NCI-H524 (cell line): Measurements from ENCODE around the gene BTBD18.

Experiments used
- DNase-seq, 2 experiments: peaks; one replicate each; lab custom pipeline; 2025; lab: John Stamatoyannopoulos, UW

BTBD18 gene, protein sequence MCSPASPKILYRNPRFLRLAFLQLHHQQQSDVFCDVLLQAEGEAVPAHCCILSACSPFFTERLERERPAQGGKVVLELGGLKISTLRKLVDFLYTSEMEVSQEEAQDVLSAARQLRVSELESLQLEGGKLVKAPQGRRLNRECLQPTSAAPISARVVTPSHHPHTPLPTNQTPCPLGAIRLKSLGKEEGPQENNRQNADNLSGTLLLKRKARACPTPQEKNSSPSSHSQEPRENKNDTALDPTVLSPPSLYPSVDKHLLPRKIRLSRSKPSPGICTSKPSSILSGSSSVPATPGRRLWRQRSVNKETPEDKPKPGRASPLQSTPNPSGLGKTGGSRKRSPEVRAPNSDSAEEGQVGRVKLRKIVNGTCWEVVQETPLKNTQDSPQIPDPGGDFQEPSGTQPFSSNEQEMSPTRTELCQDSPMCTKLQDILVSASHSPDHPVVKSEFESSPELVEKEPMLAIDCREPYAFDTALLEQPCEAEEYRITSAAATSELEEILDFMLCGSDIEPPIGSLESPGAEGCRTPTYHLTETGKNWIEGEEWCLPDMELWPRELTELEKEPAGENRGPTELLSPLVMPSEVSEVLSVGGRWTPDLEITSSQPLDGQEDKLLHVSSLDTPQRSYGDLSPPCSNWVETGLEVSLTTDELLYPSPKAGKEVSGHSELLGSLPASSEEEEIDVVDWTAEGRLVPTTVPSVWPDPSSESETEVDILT

DNA sequence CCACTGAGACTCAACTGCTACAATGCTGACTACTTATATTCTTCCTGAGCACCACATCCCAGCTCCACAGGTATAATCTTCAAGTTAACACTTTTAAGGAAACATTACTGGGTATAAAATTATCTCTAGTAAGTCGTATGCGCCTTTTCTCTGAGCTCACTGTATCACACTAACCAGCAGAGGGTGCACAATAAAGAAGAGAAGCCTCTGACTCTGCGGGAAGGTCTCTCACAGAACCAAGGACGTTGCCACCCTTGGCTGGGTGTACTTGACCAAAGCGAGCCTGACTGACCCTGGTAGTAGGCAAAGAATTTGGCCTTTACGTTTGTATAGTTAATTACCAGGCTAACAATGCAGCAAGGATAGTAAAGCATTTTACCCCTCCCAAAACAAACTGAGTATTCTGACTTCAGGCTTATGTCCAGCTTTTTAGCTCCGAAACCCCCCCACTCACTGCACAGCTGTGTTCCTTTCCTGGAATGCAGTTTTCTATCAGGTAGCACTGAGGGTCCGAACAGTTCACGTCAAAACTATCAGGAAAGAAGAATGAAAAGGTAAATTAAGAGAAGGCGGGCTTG is at the start of gene BTBD18:
Gene BTBD18 (minus strand): TSS at position 144 of the 578 bp plus-strand sequence. CDS start 631 bp downstream, outside the sequence.
- peak; percentile 3 to 19 for DNase-seq

GRCh38 chr11:57801183-57801485 is 49.5 kb upstream of the BTBD18 start:
- DNase-seq, result no peak

- peak; percentile 6 to 62 for DNase-seq
These were observed 49.0 kb upstream of the BTBD18 start for GRCh38 chr11:57800444-57801182.

- DNase-seq, result no peak
These were observed 47.4 kb upstream of the BTBD18 start for GRCh38 chr11:57798905-57799559.

GRCh38 chr11:57793351-57794115 is 41.9 kb upstream of the BTBD18 start:
- no peak for DNase-seq

DNA sequence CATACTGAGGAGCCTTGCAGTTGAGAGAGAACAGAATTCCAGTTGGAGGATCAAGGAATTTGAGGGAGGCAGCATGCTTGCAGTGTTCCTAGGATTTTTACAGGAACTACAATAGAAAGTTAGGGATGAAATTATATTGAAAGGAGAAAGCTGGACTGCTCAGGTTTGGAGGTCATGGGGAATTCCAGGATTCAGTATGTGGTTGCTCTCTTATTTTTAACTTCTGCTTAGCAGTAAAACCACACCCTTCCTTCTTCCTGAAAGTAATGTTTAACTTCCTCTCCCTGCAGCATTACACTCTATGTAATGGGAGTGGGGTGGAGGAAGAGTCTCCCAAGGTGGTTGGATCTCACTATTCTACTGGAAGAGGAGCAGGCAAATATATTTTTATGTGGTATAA is 41.3 kb upstream of the BTBD18 start:
- no peak for DNase-seq

GRCh38 chr11:57792060-57792541 is 40.5 kb upstream of the BTBD18 start:
- no peak for DNase-seq

DNA sequence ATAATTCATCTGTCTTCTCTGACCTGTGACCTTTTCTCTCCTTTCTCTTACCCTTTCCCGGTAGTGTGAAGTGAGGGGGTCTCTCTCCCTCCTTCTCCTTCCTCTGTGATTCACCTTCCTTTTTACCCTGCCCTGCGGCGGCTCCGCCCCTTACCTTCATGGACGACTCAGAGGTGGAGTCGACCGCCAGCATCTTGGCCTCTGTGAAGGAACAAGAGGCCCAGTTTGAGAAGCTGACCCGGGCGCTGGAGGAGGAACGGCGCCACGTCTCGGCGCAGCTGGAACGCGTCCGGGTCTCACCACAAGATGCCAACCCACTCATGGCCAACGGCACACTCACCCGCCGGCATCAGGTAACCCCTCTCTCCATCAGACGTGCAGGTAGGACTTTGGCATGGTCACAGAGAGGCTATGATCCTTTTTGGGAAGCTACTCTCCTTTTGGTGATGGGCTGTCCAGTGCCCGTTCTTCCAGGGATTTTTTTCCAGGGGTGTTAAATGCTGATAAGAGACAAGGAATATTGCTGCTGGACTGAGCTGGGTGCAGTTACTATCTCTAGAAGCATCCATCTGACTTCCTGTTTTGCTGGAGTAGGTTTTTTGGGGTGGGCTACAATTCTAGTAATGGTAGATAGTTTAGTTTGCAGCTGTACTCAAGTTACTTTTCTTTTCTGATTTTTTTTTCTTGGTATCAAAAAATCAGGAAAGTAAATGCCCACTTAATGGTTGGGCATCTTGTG is 39.9 kb upstream of the BTBD18 start:
- DNase-seq, result no peak

- DNase-seq, result no peak
These were observed 37.1 kb upstream of the BTBD18 start for GRCh38 chr11:57788703-57789088.

DNA sequence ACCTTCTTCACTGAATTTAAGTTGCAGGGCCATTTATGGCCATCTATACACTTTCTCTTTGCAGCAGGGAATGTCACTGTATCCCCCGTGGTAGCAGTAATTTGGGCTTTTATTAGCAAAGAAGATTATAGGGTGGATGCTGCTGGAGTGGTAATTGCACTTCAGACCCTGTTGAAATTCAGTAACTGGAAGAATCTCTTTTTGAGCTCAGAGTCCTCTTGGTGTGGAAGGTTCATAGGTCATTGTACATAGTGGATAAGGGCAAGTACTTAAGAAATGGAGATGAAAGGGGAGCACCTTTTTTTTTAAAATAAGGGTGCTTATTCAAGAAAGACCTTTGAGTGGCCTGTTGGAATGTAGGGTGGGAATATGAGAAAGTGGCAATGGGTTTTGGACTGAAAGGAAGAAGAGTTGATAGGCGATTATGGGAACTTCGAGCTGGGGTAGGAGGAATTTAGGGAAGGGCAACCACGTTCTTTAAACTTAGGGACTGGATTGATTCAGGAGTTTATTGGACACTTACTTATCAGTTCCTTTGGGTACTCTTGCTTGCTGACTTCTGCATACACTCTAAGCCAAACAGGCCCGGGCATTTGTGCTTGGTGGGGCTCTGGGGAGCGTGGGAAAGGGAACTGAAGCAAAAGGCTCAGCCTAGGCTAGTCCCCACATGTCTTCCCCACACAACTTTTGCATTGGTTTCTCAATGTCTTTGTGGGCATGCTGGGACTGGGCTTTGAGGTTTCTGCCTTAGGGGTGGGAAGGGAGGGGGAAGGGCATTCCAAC is 36.5 kb upstream of the BTBD18 start:
- no peak for DNase-seq

DNA sequence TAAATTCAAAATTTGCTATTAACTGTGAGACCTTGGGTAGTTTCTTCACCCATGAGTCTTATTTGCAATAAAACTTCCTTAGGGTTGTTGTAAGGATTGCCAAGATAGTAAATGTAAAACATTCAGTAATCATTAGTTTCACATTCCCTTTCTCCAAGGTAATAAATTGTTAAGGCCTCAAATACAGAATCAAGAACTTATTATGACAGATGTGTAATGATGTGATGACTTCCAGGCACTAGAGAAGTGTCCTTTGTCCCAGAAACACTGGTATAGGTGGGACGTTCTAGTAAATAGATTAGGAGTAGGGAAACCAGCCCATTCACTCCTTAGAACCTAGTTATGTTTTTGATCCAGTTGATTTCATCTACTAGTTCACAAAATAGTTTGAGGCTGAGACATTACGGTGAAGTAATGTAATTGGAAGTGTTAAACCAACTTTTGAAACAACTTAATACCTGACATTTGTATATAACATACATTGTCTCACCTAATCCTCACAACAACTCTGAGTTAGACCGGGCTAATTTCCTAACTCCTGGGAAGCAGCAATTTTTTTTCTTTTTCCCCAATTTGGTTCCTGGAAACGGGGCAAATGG is 35.5 kb upstream of the BTBD18 start:
- no peak for DNase-seq

DNA sequence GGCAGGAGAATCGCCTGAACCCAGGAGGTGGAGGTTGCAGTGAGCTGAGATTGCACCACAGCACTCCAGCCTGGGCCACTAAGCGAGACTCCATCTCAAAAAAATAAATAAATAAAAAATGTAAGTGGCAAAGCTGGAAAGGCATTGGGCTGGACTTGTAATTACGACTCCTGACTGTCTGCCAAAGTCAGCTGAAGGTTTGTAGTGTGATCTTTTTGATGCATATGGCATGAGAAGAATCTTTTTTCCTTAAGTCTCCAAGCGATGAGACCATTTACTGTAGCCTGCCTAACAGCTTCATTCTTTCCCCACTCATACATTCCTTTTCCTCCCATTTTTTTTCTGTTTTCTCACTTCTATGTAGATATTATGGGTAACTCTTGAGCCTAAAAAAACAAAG is 34.8 kb upstream of the BTBD18 start:
- DNase-seq, result no peak

DNA sequence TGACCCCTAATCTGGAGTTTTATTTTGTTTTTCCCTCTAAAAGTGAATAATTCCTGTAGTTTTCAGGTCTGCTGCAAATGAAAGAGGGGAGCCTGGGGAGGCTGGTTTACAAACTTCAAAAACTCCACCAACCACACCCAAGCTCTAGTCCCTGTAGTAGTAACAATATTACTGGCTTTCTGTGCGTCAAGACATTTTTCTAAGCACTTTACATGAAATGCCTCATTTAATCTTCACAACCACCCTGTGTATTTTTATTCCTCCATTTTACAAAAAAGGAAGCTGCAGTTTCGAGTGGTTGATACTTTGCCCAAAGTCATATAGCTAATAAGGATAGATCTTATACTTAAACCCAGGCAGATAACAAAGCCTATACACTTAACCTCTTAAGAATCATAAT is 33.5 kb upstream of the BTBD18 start:
- no peak for DNase-seq

DNA sequence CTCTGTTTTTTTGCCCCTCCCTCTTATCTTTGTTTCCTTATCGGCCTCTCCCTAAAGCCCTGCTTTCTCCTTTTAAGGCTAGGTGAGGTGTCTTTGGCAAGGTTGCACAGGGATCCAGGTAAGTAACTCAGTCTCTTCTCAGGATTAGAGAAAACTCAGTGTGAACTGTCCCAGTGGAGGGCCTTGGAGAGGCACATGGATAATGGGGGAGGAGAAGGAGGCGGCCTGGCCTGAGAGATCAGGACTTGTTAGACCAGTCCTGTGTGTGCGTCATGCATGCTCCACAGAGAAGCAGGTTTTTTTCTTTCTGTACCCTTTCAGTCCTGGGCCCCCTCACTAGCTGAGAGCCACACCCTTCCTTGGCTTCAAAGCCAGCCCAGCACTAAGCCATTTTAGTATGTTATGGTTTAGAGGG is 29.9 kb upstream of the BTBD18 start:
- no peak for DNase-seq

- no peak for DNase-seq
These were observed 27.7 kb upstream of the BTBD18 start for GRCh38 chr11:57779276-57779675.

- DNase-seq, result no peak
These were observed 26.9 kb upstream of the BTBD18 start for GRCh38 chr11:57778318-57779037.

DNA sequence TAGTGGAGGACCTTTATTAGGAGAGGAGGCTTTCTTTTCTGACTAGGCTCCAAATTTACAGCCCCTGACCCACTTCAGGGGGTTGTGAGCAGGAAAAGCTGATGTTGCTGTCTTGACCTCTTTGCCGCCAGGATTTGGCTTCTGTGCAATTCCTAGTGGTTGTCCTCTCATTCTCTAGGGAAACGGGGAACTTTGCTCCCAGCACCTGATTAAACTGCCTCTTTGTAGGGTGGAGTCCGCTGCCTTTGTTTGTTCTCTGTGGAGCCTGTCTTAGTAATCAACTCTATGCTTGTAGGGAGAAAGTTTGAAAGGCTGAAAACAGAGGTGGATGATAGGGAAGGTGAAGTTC is 26.3 kb upstream of the BTBD18 start:
- no peak for DNase-seq

DNA sequence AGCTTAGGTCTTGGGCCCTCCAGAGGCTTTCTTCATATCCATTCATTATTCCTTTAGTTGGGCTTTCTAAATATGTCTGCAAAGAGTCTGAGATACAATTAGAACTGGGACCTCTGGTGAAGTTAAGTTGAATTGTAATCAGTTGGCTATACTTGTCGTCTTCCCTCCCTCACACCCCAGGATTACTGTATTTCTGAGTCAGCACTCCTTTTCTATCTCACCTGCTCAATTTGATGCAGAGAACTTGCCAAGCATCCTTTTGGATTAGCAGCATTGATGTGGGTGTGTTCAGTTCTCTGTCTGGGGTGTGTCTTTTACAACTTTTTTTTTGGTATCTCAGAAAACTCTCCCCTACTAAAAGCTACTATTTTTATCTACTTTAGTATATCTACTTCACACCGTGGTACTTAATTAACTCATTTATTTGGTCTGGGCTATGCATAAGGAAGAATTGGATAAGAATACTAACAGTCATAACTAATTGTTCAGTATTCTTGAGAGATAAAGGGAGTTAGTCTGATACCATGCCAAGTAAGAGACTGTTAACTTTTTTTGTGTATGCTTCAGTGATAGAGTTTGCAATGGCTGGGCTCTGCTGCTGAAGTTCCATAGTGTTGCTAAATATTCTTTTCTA is 25.1 kb upstream of the BTBD18 start:
- no peak for DNase-seq
